Measurements from ENCODE around the gene SMIM21.

SMIM21 gene

DNA sequence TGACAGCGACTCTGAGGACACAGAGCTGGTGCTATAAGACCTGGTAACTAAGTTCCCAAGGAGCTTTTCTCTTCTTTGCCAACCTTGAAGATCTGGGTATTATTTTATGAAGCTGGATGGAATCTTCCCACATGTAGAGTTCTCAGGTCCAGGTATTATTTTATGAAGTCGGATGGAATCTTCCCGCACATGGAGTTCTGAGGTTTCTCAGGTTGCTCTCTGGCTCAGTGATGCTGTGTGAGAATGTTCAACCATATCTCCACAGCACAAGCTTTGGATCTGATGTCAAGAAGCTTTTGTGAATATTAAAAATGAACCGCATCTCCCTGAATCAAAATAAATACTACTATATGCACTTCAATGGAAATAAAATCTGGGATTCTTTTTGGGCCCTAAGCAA, at the start of gene SMIM21:
TSS of gene SMIM21 (minus strand) at position 101 of the 400 bp plus-strand sequence. CDS start 140 bp downstream, outside the sequence.
- DNase-seq: no peak

DNA sequence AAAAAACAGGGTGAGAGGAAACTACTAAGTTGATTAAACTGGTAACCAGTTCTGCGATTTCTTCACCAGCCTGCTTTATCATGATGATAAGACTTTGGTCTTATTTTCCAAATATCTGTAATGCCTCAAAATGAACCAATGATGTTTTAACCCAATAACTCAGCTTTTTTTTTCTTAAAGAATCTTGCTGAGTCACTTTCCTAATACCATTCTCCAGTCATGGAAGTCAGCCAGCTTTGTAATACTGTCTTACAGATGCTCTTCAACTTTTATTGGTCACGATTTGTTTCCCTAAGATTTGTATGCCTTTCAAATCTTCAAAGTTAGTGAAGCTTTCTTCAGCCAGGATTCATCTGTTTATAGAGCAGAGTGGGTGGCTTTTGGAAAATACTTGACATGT, 47.7 kb upstream of the SMIM21 start:
- no peak for DNase-seq

DNA sequence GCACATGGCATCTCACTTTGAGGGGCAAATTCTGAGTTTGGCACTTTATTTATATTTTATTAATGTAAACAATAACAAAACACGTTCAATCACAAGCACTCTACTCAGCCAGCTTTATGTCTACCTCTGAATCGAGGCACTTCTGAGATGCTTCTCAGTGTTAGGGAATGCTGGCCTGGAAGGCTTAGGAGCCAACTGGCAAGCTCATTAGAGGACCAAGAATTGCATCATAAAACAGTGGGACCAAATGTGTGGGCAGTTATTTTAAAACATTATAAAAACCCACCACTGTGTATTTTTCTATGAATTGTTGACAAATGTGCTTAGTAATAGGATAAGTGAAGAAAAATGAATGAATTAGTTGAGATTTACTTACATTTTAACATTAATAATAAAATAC, 46.8 kb upstream of the SMIM21 start:
- no peak for DNase-seq

DNA sequence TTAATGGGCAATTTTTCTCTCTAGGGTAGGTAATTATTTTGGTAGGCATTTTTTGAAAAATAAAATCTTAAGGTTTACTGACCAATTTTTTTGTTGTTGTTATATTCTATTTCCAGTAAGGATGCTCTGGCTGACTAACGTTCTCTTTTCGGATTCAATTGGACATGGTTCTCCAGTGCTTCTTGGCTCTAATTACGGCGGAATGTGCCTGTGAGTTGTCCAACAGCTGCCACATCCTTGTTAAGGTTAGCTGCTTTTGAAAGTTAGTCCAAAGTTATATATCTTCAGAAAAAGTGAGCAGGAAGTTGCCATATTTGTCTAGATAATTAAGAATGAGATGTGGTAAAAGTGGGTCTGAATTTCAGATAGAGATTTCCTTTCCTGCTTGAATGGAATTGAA, 45.8 kb upstream of the SMIM21 start:
- no peak for DNase-seq

DNA sequence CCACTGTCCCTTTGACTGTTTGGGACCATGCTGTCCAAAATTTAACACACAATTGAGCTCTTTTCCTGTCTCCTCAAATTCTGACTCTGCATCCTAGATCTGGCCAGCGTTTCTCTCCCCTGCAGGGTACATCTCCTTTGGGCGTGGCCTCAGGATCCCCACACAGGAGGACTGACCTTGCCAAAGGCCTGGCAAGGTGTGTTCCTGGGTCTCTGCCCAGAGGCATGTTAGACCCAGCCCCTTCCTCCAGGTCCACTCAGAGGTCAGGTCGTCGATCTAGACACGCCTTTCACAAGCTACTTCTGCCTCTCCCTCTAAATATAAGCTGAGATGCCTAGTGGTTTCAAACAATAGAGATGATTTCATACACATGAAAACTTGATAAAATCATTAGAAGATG, 45.4 kb upstream of the SMIM21 start:
- DNase-seq: no peak

DNA sequence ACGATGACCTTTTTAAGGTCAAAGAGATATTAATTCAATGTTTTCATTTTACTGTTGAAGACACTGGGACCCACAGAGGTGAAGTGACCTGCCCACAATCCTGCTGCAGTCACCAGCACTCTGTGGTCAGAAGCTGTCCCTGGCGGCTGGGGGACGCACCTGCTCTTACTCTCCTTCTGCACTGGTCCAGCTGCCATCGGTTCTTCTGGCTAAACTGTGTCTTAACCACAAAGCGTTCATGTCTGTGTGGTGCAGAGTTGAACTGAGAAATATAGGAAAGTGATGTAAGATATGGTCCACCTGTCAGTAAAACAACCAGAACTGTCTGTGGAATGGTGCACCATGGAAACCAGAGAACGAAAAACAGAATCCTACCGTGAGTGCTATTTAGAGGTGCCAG, 44.9 kb upstream of the SMIM21 start:
- DNase-seq: no peak

DNA sequence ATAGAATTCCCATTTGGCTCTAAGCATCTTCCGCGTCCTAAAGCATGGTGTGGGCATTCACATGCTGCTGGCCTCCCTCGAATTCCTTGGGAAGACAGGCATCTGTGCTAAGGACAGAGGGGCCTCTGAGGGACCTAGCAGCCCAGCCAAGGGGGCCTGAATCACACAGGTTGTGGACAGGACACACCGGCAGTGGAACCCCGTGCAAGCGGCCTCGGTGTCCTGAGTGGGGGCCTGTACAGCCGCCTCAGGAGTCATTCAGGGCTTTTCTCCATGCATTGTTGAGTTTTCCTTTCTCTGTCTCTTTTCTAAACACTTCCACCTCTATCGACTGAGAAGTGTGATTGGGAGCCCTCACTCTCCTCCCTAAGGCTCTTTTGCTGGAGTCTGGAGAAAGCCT, 44.3 kb upstream of the SMIM21 start:
- DNase-seq: no peak

DNA sequence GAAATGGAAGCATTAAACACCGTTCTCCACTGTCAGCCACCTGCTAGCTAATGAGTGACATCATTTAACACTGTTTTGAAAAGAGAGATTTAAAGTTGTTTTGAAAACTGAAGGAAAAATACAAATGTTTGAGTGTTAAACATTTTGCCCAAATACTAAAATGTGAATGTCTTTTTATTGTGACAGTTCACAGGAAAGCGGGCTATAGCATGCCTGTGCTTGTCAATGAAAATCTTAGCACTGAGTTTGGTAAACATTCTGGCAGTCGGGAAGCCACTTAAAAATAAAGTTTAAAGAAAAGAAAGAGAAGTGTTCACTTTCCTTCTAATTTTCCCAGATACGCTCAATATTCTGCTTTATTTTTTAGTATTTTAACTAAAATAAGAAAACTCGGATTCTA, 40.3 kb upstream of the SMIM21 start:
- DNase-seq: no peak

DNA sequence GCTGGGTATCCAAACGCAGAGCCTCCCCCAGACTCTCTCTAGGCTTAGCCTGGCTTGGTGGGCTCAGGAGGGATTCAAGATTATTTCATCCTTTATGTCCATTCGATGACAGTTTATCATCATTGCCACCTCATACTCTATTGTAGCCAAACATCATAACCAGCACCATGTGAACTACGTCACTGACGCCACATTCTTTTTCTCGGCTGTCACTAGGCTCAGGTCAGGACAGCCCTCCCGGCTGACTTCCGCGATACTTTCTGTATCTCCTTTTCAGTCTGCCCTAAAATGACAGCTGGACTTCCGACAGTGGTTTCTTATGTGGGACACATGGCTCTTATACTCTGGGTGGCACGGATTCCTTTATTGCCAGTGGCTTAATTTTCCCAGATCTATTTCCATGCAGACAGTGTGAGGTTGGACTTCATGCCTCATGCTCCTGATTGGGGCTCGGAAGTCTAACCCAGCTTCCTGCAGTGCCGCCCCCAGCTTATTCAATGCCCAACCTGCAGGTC, 39.8 kb upstream of the SMIM21 start:
- DNase-seq: no peak

DNA sequence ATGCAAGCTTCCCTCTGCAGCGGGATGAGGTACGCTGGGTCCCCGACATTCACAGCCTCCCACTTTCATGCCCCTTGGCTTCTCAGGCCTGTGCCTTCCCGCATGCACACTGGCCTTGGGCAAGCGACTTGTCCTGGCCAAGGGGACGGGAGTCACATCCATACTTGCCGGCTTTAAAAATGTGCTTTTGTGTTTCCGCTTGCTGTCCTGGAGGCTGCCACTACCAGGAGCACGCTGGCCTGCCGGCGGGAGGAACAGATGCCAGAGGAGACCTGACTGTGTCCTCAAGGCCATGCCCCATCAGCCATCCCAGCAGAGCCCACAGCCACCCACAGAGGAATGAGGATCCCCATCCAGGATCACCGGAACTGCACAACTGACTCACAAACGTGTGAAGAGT, 36.9 kb upstream of the SMIM21 start:
- DNase-seq: no peak

DNA sequence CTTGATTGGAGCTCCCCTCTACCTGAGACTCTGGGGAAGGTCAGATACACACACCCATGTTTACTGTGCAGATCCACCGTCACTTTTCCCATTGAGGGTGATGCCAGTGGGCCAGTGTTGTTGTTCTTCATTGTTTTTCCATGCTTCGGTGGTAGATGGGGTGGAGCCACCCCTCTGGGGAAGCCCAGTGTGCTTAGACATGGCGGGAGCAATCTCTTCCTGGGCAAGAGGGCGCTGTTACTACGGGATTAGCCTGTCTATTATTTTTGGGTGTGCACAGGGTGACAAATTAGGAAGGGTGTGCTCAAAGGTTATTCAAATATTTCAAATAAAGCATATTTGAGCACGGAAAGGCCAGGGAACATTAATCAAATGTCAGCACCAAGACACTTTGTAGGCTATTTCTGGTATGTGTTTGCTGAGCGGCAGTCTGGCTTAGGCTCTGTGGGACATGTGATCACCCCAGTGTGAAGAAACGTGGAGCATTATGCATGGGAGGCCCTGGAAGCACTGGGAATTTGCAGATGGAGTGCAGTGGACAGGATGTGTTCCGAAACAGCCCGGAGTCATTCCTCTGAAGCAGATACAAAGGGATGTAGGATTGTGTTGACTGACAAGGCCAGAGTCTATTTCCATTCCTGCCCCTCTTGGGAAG, 34.8 kb upstream of the SMIM21 start:
- no peak for DNase-seq

DNA sequence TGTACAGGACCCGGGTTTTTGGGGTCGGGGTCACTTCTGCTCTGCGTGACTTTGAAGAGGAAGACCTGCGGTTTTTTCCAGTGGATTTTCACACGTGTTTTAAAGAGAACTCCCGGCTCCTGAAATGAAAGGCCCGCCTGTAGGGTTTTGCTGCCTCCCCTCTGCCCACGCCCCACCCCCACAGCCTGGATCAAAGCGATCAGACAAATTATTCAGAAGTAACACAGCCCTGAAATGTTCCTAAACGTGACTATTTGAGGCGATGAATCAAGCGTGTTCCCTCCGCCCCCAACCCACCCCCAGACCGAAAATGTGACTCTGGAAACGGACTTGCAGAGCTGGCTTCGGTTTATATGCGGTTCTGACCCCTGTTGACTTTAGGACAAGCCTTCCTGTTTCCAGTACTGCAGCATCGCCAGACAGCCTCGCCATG, 28.7 kb upstream of the SMIM21 start:
- DNase-seq: no peak

DNA sequence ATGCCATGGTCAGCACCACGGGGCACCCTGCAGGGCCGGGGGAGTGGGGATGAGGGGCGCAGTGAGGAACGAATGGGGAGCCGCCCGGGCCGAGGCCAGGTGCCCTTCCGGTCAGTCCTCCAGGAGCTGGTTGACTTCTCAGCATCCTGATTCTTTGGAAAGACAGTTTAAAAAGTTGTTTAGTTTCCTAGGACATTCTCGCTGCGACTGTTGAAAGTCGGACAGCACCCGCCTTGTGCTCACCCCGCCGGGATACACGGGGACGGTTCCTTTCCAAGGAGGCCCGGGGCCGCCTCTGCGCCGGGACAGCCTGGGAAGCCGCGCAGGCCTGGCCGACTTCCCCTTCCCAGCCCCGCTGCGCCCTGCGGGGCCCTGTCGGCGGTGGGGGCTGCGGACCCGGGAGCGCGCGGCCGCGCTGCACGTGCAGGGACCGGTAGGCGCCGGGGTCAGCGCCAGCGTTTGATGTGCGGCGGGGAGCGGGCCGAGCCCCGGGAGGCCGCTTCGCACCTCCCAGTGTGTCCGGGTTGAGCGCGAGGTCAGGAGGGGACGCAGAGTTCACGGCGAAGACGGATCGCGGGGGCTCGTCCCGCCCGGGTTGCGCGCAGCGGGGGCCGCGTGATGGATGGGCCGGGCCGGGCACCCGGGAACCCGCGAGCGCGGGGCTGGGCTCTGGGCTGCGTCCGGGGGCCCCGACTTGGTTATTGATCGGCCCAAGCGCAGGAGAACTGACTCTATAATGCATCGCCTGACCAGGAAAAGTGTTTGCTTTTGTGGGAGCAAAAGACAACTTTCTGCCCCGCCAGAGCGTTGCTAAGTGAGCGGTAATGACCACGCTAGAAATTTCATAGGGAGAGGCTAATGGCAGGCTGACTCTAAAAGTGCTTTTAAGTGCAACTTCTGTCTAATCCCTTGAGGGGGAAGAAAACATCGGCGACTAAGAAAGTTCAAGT, 28.0 kb upstream of the SMIM21 start:
- DNase-seq: no peak

DNA sequence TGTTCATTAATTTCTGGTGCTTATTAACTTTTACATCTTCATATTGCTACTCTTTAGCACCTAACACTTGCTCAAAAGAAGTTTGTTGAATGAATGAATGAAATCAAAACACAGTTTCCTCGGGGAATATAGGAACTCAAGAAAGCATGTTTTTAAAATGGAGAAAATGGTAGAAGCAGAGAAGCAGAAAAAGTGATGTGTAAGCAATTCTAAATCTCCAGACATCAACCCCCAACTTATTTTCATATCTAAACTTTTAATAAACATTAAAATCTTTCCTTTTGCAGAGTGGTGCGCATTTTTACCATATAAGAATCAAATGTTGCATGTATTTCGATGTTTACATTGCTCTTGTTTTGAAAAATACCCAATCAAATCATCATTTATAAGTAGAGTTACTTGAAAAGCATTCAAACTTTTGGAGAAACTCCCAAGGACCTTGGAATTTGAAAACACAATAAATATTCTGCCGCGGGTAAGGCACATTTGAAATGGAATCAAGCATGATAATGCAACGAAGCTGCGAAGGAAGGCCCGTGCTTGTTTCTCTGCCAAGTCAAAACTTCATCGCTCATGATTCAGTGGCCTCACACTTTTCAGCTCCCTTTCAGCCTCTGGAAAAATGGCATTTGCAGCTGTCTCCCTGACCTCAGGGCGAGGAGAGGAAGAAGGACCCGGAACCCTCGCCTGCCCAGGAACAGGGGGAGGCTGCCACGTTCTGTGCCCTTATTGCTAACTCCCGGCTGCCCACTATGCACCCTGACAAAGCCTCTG, 26.7 kb upstream of the SMIM21 start:
- DNase-seq: no peak

DNA sequence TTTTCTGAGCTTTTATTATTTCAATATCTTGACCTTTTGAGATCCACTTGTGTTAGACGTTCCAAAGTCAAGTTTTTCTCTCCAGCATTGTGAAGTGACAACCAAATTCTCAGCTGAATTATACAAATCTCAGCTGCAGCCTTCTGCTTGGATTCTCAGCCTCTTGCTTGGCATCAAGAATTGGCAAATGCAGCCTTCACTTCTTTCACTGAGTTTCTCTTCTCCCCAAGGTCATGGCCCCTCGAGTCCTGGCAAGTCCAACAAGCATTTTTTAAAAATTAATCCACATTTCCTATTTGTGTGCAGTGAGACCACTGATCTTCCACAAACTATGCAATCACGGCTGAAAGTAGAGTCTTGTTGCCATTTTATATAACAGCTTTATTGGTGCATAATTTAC, 23.4 kb upstream of the SMIM21 start:
- DNase-seq: no peak

DNA sequence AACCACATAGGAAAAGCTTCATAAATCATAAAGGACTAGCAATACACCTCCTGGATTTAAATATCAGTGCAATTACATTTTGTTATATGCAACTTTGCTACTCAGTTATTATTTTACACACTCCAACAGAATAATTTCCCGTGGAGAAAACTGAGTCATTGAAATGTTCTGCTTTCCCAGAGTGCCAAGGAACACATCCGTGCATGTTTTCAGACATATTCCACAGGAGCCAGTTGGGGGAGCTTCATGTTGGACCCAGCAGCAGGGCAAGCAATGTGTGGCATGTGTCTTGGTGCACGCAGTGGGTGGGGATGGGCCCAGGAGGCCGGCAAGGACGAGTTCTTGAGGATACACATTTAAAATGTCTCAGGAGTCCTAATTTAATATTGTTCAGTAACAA, 14.4 kb upstream of the SMIM21 start:
- no peak for DNase-seq

DNA sequence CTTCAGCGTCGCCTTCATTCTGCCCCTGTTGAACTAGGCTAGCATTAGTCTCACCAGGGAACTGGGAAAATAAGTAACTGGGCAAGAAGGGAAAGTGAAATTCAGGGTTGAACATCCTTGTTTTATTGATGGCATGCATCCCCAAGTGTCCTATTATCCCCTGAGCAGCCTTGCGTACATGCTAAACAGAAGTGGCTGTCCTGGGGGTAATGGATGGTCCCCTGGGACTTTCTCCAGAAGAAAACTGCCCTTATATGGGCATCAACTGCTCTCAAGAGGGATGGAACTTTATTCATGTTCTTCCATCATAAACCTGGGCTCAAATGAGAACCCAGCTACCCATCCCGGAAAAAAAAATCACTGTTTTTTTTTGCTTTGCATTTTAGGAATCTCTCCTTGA, 11.8 kb upstream of the SMIM21 start:
- DNase-seq: no peak

DNA sequence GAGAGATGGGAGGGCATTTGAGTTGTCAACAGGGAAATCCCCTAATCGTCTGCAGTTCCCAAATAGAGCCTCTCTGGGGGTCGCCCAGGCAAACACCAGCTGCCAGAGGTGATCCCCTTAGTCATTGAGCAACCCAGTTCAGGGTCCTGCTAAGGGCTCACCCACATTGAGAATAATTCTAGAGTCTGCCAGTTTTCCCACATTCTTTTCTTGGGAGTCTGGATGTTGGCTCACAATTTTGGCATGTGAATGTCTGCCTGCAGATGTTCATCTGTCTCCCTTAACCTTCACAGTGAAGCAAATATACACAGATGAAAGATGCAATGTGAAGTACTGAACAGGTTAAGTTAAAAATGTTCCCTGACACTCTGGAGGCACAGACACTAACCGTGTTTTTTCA, 11.4 kb upstream of the SMIM21 start:
- no peak for DNase-seq

DNA sequence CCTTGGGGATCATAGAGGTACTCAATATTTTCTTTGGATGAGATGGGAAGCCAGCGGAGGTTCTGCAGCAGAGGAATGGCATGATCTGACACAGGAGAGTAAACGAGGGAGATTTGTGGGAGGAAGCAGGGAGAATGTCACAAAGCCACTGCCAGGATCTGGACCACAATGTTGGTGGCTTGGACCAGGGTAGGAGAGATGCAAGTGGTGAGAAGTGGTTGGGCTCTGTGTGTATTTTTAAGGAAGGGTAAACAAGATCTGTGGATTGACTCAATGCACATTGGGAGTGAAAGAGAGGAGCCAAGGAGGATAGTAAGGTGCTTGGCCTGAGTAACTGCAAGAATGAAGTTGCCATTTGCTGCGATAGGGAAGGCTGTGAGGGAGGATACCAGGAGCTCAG, 10.5 kb upstream of the SMIM21 start:
- DNase-seq: no peak

DNA sequence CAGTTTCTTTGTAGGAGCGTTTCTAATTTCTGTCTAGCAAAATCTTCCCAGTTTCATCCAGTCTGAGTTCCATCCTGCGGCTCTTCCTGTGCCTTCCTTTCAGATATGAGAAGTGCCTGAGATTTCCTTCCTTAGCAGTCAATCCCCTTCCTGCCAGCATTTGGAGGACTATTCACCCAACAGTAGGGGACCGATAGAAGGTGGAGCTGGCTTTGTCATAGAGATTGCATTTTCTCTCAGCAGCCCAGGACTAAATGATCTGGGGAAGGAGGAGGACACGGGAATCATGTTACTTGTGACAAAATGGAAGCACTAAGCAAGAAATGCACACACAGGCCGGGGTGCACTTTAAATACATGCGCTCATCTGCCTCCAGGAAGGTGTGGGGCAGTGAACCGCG, 5.6 kb upstream of the SMIM21 start:
- DNase-seq: no peak

DNA sequence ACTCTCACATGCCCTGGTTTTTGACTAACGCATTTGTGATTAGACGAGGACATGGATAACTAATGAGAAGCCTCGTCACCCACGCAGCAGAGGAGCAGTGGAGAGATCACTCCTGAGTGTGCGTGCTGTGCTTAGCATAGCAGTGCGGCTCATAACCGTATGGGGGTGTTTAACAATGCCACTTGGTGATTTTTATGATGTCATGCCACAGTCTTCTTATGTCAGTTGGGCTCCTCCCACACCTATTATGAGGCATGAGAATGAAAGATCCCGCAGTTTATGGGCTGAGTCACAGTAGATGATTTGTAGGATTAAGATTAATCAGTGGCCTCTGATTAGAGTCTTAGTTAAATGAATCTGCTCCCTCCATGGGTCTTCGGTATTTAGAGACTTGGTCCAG, 2.5 kb upstream of the SMIM21 start:
- no peak for DNase-seq

DNA sequence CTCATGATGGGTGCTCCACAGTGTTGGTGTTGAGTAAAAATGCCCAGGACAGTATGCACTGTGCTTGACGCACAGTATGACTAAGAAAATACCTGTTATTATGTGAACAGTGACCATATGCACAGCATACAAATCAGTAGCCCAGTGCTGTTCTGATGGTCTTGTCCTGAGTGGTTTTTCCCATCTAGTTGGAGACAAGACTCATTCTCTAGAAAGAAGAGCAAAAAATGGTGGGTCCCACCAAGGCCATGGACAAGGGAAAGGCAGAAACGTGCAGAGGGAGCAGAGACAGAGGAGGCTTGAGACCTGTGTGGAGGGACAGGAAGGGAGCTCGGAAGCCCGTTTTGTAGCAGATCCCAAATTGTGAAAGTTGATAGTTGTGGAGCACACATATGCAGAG, 987 bp upstream of the SMIM21 start:
- DNase-seq: no peak

DNA sequence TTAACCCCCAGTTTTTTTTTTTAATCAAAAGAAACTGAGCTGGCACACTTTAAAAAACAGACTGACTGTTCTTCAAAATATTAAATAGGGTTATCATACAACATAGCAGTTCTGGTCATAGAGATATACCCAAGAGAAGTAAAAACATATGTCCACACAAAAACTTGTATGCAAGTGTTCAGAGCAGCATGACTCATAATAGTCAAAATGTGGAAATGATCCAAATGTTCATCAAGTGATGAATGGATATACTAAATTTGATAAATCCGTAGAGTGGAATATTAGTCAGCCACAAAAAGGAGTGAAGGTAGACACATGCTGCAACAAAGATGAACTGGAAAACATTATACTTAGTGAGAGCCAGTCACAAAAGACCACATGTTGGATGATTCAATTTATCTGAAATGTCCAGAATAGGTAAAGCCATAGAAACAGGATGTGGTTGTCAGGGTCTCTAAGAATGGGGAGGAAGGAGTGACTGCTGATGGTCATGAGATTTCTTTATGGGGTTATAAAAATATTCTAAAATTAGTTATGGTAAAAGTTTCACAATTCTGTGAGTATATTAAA, 5.1 kb downstream of the SMIM21 start:
- no peak for DNase-seq
